Effector CD8-positive, alpha-beta T cell (primary cell): Measurements from ENCODE around the gene ARHGAP22.

ENCODE experiments used
- DNase-seq: peaks from one replicate; lab custom pipeline; 2025; lab: John Stamatoyannopoulos, UW

Gene ARHGAP22

GRCh38 chr10:48633381-48634197 is 28.7 kb upstream of the ARHGAP22 start:
- no peak for DNase-seq

DNA sequence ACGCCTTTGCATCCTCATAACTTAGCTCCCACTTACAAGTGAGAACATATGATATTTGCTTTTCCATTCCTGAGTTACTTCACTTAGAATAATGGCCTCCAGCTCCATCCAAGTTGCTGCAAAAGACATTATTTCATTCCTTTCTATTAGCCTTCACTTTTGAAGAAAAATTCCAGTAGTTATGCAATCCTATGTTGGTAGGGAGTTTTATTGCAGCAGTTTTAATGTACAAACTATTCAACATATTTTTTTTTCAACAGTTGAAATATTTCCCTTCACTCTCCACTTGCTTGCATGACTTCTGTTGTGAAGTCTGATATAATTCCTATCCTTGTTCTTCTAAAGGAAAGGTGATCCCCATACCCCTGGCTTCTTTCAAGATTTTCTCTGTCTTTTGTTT is 27.3 kb upstream of the ARHGAP22 start:
- DNase-seq = no peak

GRCh38 chr10:48627984-48628609 is 23.2 kb upstream of the ARHGAP22 start:
- no peak for DNase-seq

- DNase-seq = no peak
Measured at GRCh38 chr10:48626986-48627731, 22.3 kb upstream of the ARHGAP22 start.

- no peak for DNase-seq
Measured at GRCh38 chr10:48626447-48626846, 21.6 kb upstream of the ARHGAP22 start.

- DNase-seq = no peak
Measured at GRCh38 chr10:48625826-48626134, 20.9 kb upstream of the ARHGAP22 start.

- DNase-seq = no peak
Measured at GRCh38 chr10:48623607-48624132, 18.8 kb upstream of the ARHGAP22 start.

GRCh38 chr10:48623009-48623408 is 18.1 kb upstream of the ARHGAP22 start:
- no peak for DNase-seq

- no peak for DNase-seq
Measured at GRCh38 chr10:48620719-48621118, 15.8 kb upstream of the ARHGAP22 start.

- DNase-seq = no peak
Measured at GRCh38 chr10:48616436-48616835, 11.6 kb upstream of the ARHGAP22 start.

- DNase-seq = no peak
Measured at GRCh38 chr10:48614481-48615390, 9.9 kb upstream of the ARHGAP22 start.

DNA sequence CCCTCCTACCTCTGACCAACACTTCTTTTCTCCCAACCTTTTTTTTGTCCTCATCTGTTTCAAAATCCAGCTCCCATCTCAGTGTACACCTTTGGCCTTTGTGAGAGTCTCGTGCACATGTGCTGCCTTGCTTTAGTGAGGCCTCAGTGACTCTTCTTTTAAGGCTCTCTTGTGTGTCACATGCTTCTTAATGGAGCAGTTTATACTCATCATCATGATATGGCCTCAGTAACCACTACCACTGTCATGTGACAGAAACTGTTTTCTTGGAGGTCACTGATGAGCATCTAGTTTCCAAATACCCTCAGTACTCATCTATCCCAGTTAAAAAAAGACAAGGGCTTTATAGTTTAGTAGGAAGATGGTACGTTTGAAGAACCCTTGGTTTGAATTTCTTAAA is 8.1 kb upstream of the ARHGAP22 start:
- no peak for DNase-seq

DNA sequence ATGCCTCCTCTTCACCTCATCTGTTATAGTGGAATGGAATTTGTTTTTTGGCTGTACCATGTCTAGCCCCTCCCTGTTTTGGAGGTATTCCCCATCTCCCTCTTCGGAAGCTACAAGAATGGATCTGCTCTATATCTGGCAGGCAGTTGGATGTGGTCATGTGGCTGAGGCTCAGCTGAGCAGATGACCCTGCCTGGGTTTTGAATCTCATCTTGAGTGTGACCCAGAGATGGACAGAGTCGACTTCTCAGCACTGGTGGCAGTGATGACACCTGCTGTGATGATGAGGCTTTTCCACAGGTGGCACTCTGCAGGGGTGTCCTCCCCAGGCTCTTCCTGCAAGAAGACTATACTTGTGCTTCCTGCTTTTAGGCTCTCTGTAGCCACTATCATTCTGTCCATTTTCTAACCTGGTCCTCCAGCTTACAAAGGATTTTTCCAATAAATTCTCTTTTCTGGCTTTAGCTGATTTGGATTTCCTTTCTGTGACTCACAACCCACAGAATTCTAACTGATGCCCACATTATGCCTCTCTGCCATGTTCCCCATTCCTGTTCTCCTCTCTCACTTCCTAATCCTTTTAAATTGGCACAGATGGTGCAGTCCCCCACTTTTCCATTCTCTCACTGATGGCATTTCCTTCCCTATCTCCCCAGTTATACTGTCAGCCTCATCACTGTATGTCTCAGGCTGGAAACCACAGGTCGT is 7.5 kb upstream of the ARHGAP22 start:
- DNase-seq = no peak

- DNase-seq = no peak
Measured at GRCh38 chr10:48611133-48611532, 6.3 kb upstream of the ARHGAP22 start.

DNA sequence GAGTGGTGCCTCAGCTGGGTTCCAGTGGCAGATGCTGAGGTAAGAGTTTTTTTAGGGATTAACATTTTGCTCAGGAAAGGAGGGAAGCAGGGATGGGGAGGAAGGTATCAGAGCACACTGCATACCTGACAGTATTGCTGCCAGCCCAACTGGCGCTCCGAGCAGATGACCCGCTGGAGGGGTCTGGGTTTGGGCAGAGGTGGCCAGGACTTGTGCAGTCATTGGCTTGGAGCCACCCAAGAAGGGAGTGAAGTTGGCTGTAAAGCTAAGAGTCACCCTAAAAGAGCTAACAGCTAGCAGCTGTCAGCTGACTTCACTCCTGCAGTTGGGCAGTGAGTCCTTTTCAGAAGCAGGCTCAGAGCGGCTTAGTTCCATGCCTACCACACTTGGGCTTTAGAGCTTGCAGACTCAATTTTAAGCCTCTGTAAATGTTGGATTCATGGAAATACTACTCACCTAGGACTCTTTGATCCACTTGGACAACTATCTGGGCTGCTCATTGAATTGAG is 5.8 kb upstream of the ARHGAP22 start:
- no peak for DNase-seq

GRCh38 chr10:48609899-48610584 is 5.2 kb upstream of the ARHGAP22 start:
- DNase-seq = no peak

- DNase-seq = no peak
Measured at GRCh38 chr10:48609441-48609840, 4.6 kb upstream of the ARHGAP22 start.

DNA sequence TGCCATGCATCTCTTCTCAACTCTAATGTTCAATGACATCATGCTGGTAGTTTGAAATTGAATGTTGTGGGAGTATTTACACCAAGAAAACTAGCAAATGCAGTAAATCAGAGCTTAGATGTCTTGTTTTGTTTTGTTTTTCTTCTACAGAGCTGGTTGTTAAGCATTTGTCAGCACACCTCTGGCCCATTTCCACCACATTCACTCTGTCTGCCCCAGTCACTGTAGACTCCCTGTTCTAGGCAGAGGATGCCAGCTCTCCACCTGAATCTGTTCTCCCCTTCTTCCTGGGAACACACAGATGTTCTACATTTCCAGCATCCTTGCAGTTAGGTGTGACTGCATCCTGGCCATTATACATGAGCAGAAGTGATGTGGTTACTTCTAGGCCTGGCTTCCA is 4.1 kb upstream of the ARHGAP22 start:
- no peak for DNase-seq

DNA sequence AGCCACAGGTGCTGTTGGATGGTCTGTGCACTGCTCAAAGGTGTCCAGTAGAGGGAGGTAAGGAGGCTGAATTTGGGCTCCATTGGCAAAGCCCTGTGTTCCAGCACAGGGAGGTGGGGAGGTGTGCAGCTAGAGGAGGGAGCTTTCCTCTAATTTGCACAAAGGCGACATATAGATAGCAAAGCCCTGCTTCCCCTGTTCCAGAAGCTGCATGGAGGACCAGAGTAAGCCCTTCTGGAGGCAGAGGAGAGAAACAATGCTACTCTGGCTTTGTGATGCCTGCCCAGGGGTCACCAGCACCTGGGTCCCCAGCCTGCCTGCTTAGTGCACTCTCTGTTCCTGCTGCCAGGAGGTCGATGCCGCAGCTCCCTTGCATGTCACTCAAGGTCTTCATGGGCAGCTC is 3.4 kb upstream of the ARHGAP22 start:
- DNase-seq = no peak
